IMR-90 (cell line): ENCODE results near the gene SLC1A7. TPM values are rescaled to one million over a fixed set of nuclear protein-coding genes. Genes with fewer than 3 reads are reported as not detected.

ENCODE experiments used
- ATAC-seq: fragments of 200-7000 bp; cut with Tn5 transposase; 2 replicates; pipeline ENCODE4 v1.9.1; 2020; ENCODE audit warnings: low read depth, mild to moderate bottlenecking, moderate library complexity
- BruUV-seq: library from RNA; stranded (reverse); fragments of 400-500 nt; replicated peaks from 2 replicates; lab custom pipeline; 2021; lab: Mats Ljungman, UMichigan
- CTCF ChIA-PET: fragments of 300-600 bp; formaldehyde crosslinking; extraction: SDS; loops from one replicate; lab custom pipeline; 2021; ENCODE audit warnings: antibody characterized with exemption; lab: Yijun Ruan, JAX
- POLR2A ChIA-PET: fragments of 300-600 bp; sonication (Branson Sonifier 250); formaldehyde crosslinking; loops from one replicate; lab custom pipeline; 2022; ENCODE audit warnings: antibody characterized with exemption; ENCODE audit not compliant: unreplicated experiment; lab: Charles Lee
- DNase-seq: peaks from one replicate; pipeline ENCODE4 v3.0.0; 2013
- H2AFZ ChIP-seq: replicated peaks from 2 replicates; pipeline ENCODE3; 2013; ENCODE audit warnings: low read length, mild to moderate bottlenecking; ENCODE audit not compliant: poor library complexity
- H2AK5ac ChIP-seq: 2 replicates; pipeline ENCODE4 v1.6.1; 2013; ENCODE audit warnings: low read depth, low read length, inconsistent platforms
- H2AK9ac ChIP-seq: replicated peaks from 2 replicates; pipeline ENCODE3; 2013; ENCODE audit warnings: mild to moderate bottlenecking, low read depth, low read length, moderate library complexity; ENCODE audit not compliant: poor library complexity
- H2BK120ac ChIP-seq: 2 replicates; pipeline ENCODE4 v1.6.1; 2013; ENCODE audit warnings: low read depth, low read length, inconsistent platforms
- H2BK15ac ChIP-seq: 3 replicates; pipeline ENCODE4 v1.6.1; 2013; ENCODE audit warnings: low read depth, low read length, inconsistent platforms
- H2BK20ac ChIP-seq: 2 replicates; pipeline ENCODE4 v1.6.1; 2013; ENCODE audit warnings: low read depth, mild to moderate bottlenecking, inconsistent platforms, low read length, moderate library complexity
- H2BK5ac ChIP-seq: 2 replicates; pipeline ENCODE4 v1.6.1; 2013; ENCODE audit warnings: mild to moderate bottlenecking, low read depth, low read length, inconsistent platforms; ENCODE audit not compliant: poor library complexity, severe bottlenecking
- H3K14ac ChIP-seq: replicated peaks from 2 replicates; pipeline ENCODE4 v1.6.1; 2013; ENCODE audit warnings: low read depth, low read length, inconsistent platforms
- H3K18ac ChIP-seq: 2 replicates; pipeline ENCODE4 v1.6.1; 2013; ENCODE audit warnings: low read depth, low read length, control low read depth
- H3K23ac ChIP-seq: 2 replicates; pipeline ENCODE4 v1.6.1; 2013; ENCODE audit warnings: low read depth, low read length, inconsistent platforms
- H3K27ac ChIP-seq: 2 replicates; pipeline ENCODE4 v1.5.1; 2013; ENCODE audit warnings: mild to moderate bottlenecking, control low read depth, low read length; ENCODE audit not compliant: insufficient read depth
- H3K27me3 ChIP-seq: 2 replicates; pipeline ENCODE4 v1.6.1; 2013; ENCODE audit warnings: low read length; ENCODE audit not compliant: control insufficient read depth, insufficient read depth
- H3K36me3 ChIP-seq: 2 replicates; pipeline ENCODE4 v1.6.1; 2013; ENCODE audit warnings: low read length, mixed read lengths; ENCODE audit not compliant: control insufficient read depth, insufficient read depth
- H3K4ac ChIP-seq: 2 replicates; pipeline ENCODE4 v1.6.1; 2013; ENCODE audit warnings: low read depth, low read length, inconsistent platforms
- H3K4me1 ChIP-seq: 2 replicates; pipeline ENCODE4 v1.6.1; 2013; ENCODE audit warnings: low read length, mixed read lengths; ENCODE audit not compliant: control insufficient read depth, insufficient read depth
- H3K4me2 ChIP-seq: 2 replicates; pipeline ENCODE4 v1.6.1; 2013; ENCODE audit warnings: low read depth, mild to moderate bottlenecking, control low read depth, low read length, moderate library complexity
- H3K4me3 ChIP-seq: 2 replicates; pipeline ENCODE4 v1.5.1; 2013; ENCODE audit warnings: low read depth, mild to moderate bottlenecking, control low read depth, low read length, moderate library complexity; ENCODE audit not compliant: insufficient read depth
- H3K56ac ChIP-seq: 2 replicates; pipeline ENCODE4 v1.6.1; 2013; ENCODE audit warnings: low read length, inconsistent platforms; ENCODE audit not compliant: insufficient read depth; ENCODE audit errors: extremely low read depth
- H3K79me1 ChIP-seq, 2 experiments: 2 replicates each; pipeline ENCODE4 v1.6.1; 2013; ENCODE audit warnings: low read length in 2 of 2, inconsistent platforms in 1 of 2, low read depth in 1 of 2
- H3K9ac ChIP-seq: 2 replicates; pipeline ENCODE4 v1.6.1; 2013; ENCODE audit warnings: low read depth, low read length, control low read depth
- H3K9me1 ChIP-seq: 2 replicates; pipeline ENCODE4 v1.6.1; 2013; ENCODE audit warnings: low read length, inconsistent platforms; ENCODE audit not compliant: insufficient read depth
- H3K9me3 ChIP-seq: 2 replicates; pipeline ENCODE4 v1.6.1; 2013; ENCODE audit warnings: low read length; ENCODE audit not compliant: control insufficient read depth, insufficient read depth
- H4K20me1 ChIP-seq: 2 replicates; pipeline ENCODE4 v1.6.1; 2013; ENCODE audit warnings: low read length, inconsistent platforms; ENCODE audit not compliant: insufficient read depth
- H4K5ac ChIP-seq: 2 replicates; pipeline ENCODE4 v1.6.1; 2013; ENCODE audit warnings: mild to moderate bottlenecking, low read depth, low read length, control low read depth
- H4K8ac ChIP-seq, 2 experiments: 2 replicates each; pipeline ENCODE4 v1.6.1; 2013; ENCODE audit warnings: low read depth in 2 of 2, low read length in 2 of 2, control low read depth in 1 of 2, inconsistent platforms in 1 of 2
- H4K91ac ChIP-seq: 2 replicates; pipeline ENCODE4 v1.6.1; 2013; ENCODE audit warnings: low read depth, low read length, inconsistent platforms; ENCODE audit not compliant: insufficient read depth
- BHLHE40 ChIP-seq: fragments of 150-350 bp; IDR thresholded peaks from 2 replicates; pipeline ENCODE4 v1.6.1; 2016; ENCODE audit warnings: mild to moderate bottlenecking, low read depth, low read length
- CEBPB ChIP-seq: IDR thresholded peaks from 2 replicates; pipeline ENCODE4 v1.6.1; 2012; ENCODE audit warnings: low read depth, low read length, improper control_type of control experiment
- CHD1 ChIP-seq: IDR thresholded peaks from 2 replicates; pipeline ENCODE4 v1.6.1; 2012; ENCODE audit warnings: low read depth, low read length, improper control_type of control experiment
- FOS ChIP-seq: fragments of 150-350 bp; IDR thresholded peaks from 2 replicates; pipeline ENCODE4 v1.6.1; 2016; ENCODE audit warnings: low read depth, low read length
- MAFK ChIP-seq: IDR thresholded peaks from 2 replicates; pipeline ENCODE4 v1.6.1; 2012; ENCODE audit warnings: low read depth, low read length, improper control_type of control experiment
- MAZ ChIP-seq: IDR thresholded peaks from 2 replicates; pipeline ENCODE4 v1.6.1; 2012; ENCODE audit warnings: low read depth, mild to moderate bottlenecking, low read length, improper control_type of control experiment, moderate library complexity, borderline replicate concordance
- MXI1 ChIP-seq: IDR thresholded peaks from 2 replicates; pipeline ENCODE4 v1.6.1; 2012; ENCODE audit warnings: low read depth, mild to moderate bottlenecking, low read length, moderate library complexity, borderline replicate concordance
- NFE2L2 ChIP-seq: fragments of 150-350 bp; IDR thresholded peaks from 2 replicates; pipeline ENCODE4 v1.6.1; 2016; ENCODE audit warnings: low read depth, mild to moderate bottlenecking, low read length
- POLR2A ChIP-seq: IDR thresholded peaks from 2 replicates; pipeline ENCODE4 v1.6.1; 2012; ENCODE audit warnings: mild to moderate bottlenecking, low read depth, low read length
- RAD21 ChIP-seq: IDR thresholded peaks from 2 replicates; pipeline ENCODE4 v1.6.1; 2012; ENCODE audit warnings: low read length, improper control_type of control experiment
- RCOR1 ChIP-seq: IDR thresholded peaks from 2 replicates; pipeline ENCODE4 v1.6.1; 2012; ENCODE audit warnings: mild to moderate bottlenecking, low read length, improper control_type of control experiment; ENCODE audit not compliant: insufficient replicate concordance
- RFX5 ChIP-seq: IDR thresholded peaks from 2 replicates; pipeline ENCODE4 v1.8.0; 2012; ENCODE audit warnings: low read depth, mild to moderate bottlenecking, low read length, moderate library complexity
- SMC3 ChIP-seq: fragments of 150-350 bp; IDR thresholded peaks from 2 replicates; pipeline ENCODE4 v1.6.1; 2016; ENCODE audit warnings: low read depth, mild to moderate bottlenecking, antibody characterized with exemption, low read length, moderate library complexity
- WGBS, 2 experiments: methylation state at CpG; one replicate each; pipeline versions ENCODE4 v1.1.5 to v1.1.7; 2013; ENCODE audit warnings: missing lambda C conversion rate in 2 of 2; ENCODE audit not compliant: insufficient read length in 1 of 2; ENCODE audit errors: extremely low coverage in 2 of 2; 5-methylcytosine and 5-hydroxymethylcytosine counted together
- dilution Hi-C: fragments of 300-500 bp; cut with HindIII; formaldehyde crosslinking; loops from one replicate; pipeline ENCODE4 v1.14.3; 2018; ENCODE audit warnings: low sequenced_read_pairs; ENCODE audit not compliant: unreplicated experiment
- in situ Hi-C: fragments of 300-500 bp; cut with MboI; formaldehyde crosslinking; loops from 3 replicates; pipeline ENCODE4 v1.14.3; 2019; ENCODE audit warnings: low sequenced_read_pairs, inconsistent platforms, mixed read lengths
- intact Hi-C: fragments of 100-400 bp; cut with micrococcal nuclease; formaldehyde crosslinking; loops from 2 replicates; pipeline ENCODE4 v1.10.0; 2022
- polyA plus RNA-seq, 3 experiments: library from polyadenylated mRNA; depleted of rRNA; stranded (reverse); fragments of >200 nt; gene quantifications; 2 replicates each; pipeline ENCODE4 v1.2.3, GENCODE V29; 2012; ENCODE audit warnings: low replicate concordance in 1 of 3
- total RNA-seq: library from RNA; depleted of rRNA; stranded (reverse); fragments of >200 nt; gene quantifications from 2 replicates; pipeline ENCODE4 v1.2.3, GENCODE V29; 2012
- TF ChIP-seq, protein P1 (sequence below): conservative IDR thresholded peaks from 2 replicates; pipeline ENCODE4 v1.5.1; 2012; ENCODE audit warnings: mild to moderate bottlenecking, low read depth, low read length, improper control_type of control experiment
- TF ChIP-seq, protein P2 (sequence below): fragments of 150-350 bp; IDR thresholded peaks from 2 replicates; pipeline ENCODE4 v1.6.1; 2017; ENCODE audit warnings: mild to moderate bottlenecking, antibody characterized with exemption, low read length, low read depth
- TF ChIP-seq, protein P3 (sequence below): fragments of 150-350 bp; IDR thresholded peaks from 2 replicates; pipeline ENCODE4 v1.6.1; 2016; ENCODE audit warnings: low read depth, mild to moderate bottlenecking, low read length, moderate library complexity, borderline replicate concordance

Gene SLC1A7
- total and polyA plus RNA-seq, 2 of the 4 experiments (the other 2 are of a cell fraction): 0.05 TPM; not detected in 1

DNA sequence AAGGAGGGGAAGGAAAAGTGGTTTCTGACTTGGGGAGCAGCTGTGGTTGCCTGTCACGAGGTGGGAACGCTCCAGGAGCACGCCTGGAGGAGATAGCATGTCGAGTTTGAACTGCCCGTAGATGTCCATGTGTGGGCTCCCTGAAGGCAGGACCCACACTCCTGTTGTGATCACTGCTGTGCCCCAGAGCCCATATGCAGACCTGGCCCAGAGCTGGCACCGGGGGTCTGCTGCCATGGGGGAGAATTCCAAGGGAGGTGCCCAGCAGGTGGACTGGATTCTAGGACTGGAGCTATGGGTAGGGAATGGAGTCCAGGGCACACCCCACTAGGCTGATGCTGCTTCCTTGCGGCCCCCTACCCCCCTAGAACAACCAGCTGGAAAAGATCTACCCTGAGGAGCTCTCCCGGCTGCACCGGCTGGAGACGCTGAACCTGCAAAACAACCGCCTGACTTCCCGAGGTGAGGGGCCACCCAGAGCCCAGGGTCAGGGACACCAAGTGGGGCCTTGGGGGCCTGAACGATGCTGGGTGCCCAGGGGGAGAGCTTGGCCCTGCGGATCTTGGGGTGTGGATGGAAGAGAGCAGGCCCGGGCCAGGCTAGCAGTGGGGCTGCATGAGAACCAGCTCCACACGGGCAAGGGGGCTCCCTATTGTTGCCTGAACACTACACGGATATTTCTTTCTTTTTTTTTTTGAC lies 71.1 kb downstream of the SLC1A7 start:
- Histone ChIP-seq H2BK5ac (no peak overlapping the region), H4K8ac (no peak overlapping the region), H4K20me1 (no peaks in the 10 kb centered on the region), H4K91ac (no peak overlapping the region), H2AK5ac (no peak overlapping the region), H3K27ac (no peak overlapping the region), H3K4ac (no peak overlapping the region), H3K4me1 (peaks cover 4% of the 10 kb centered on the region; the same call in 1 of the 2 replicates), H3K56ac (no peak overlapping the region), H2BK120ac (no peak overlapping the region), H3K23ac (no peak overlapping the region), H3K27me3 (no peaks in the 10 kb centered on the region), H3K79me1 (no peaks in the 10 kb centered on the region), H2BK20ac (no peak overlapping the region), H3K36me3 (peaks cover 15% of the 10 kb centered on the region; the same call in 1 of the 2 replicates), H4K5ac (no peak overlapping the region), H2AFZ (no peak overlapping the region), H3K14ac (no peak overlapping the region), H3K9ac (no peak overlapping the region), H3K9me1 (peaks cover 4% of the 10 kb centered on the region; the same call in 1 of the 2 replicates), H3K9me3 (no peaks in the 10 kb centered on the region), H3K4me2 (no peak overlapping the region), H2BK15ac (no peak overlapping the region), H3K4me3 (no peak overlapping the region), H2AK9ac (no peak overlapping the region), H3K18ac (no peak overlapping the region)
- in situ Hi-C loops (loop anchor here (5.0 kb wide), 1 partner anchor 51 kb away; no protein-coding TSS in a partner anchor), dilution Hi-C loops (no loop called here), intact Hi-C loops (no loop called here)
- 83% methylated on average over 5 of the region's 17 CpGs; no CpG with 5 or more reads in 1 of the 2 experiments for WGBS, 2 experiments
- TF ChIP-seq, protein P1, sequence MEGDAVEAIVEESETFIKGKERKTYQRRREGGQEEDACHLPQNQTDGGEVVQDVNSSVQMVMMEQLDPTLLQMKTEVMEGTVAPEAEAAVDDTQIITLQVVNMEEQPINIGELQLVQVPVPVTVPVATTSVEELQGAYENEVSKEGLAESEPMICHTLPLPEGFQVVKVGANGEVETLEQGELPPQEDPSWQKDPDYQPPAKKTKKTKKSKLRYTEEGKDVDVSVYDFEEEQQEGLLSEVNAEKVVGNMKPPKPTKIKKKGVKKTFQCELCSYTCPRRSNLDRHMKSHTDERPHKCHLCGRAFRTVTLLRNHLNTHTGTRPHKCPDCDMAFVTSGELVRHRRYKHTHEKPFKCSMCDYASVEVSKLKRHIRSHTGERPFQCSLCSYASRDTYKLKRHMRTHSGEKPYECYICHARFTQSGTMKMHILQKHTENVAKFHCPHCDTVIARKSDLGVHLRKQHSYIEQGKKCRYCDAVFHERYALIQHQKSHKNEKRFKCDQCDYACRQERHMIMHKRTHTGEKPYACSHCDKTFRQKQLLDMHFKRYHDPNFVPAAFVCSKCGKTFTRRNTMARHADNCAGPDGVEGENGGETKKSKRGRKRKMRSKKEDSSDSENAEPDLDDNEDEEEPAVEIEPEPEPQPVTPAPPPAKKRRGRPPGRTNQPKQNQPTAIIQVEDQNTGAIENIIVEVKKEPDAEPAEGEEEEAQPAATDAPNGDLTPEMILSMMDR: no peak
- no peak for TF ChIP-seq NFE2L2
- TF ChIP-seq, protein P2, sequence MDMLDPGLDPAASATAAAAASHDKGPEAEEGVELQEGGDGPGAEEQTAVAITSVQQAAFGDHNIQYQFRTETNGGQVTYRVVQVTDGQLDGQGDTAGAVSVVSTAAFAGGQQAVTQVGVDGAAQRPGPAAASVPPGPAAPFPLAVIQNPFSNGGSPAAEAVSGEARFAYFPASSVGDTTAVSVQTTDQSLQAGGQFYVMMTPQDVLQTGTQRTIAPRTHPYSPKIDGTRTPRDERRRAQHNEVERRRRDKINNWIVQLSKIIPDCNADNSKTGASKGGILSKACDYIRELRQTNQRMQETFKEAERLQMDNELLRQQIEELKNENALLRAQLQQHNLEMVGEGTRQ: no peak
- no peak for TF ChIP-seq CEBPB
- TF ChIP-seq MXI1: no peak
- TF ChIP-seq, protein P3, sequence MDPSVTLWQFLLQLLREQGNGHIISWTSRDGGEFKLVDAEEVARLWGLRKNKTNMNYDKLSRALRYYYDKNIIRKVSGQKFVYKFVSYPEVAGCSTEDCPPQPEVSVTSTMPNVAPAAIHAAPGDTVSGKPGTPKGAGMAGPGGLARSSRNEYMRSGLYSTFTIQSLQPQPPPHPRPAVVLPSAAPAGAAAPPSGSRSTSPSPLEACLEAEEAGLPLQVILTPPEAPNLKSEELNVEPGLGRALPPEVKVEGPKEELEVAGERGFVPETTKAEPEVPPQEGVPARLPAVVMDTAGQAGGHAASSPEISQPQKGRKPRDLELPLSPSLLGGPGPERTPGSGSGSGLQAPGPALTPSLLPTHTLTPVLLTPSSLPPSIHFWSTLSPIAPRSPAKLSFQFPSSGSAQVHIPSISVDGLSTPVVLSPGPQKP: no peak
- no peak for TF ChIP-seq BHLHE40
- TF ChIP-seq FOS: no peak
- TF ChIP-seq POLR2A: no peak
- no peak for TF ChIP-seq SMC3
- no peak for TF ChIP-seq CHD1
- TF ChIP-seq MAFK: no peak
- TF ChIP-seq RAD21: no peak
- TF ChIP-seq MAZ: no peak
- no peak for TF ChIP-seq RFX5
- TF ChIP-seq RCOR1: no peak
- ChIA-PET CTCF (no interaction called here), POLR2A (no interaction called here)
- DNase-seq (no peak), ATAC-seq (no peak)
- BruUV-seq: no TSS peak
